ENCODE measurements around the gene HMCN1. TPM values are rescaled to one million over a fixed set of nuclear protein-coding genes. Genes with fewer than 3 reads are reported as not detected.
A peak's percentile ranks its signal among the peaks of the same experiment; 100 is the strongest.

Gene HMCN1
- total RNA-seq, 1 experiment from 2014 or later, result 0.31 TPM

GRCh38 chr1:186093437-186093836 lies 359.2 kb downstream of the HMCN1 start:
- H3K36me3 ChIP-seq (ENCODE audit: low read depth), result no peaks in the 10 kb centered on the region
- H3K4me1 ChIP-seq (replicated peaks; ENCODE audit: insufficient read depth), result peaks cover 14% of the 10 kb centered on the region; the same call in 1 of the 2 replicates
- intact Hi-C loops (cut with micrococcal nuclease; ENCODE audit: unreplicated experiment), result loop anchor here (5.0 kb wide), 1 partner anchor 121 kb away; no protein-coding TSS in a partner anchor
- H3K27me3 ChIP-seq (ENCODE audit: insufficient read depth, low read depth), result no peaks in the 10 kb centered on the region
- POLR2A ChIA-PET (ENCODE audit: unreplicated experiment), result no interaction called here
- TF ChIP-seq CTCF (conservative IDR thresholded peaks at IDR 0.05), result no peak
- no peak for TF ChIP-seq EZH2 (IDR thresholded peaks at IDR 0.05; ENCODE audit: low read depth)
- H3K4me3 ChIP-seq, result no peak overlapping the region
- no peaks in the 10 kb centered on the region for H3K9me3 ChIP-seq (ENCODE audit: insufficient read depth, low read depth)
- no peak overlapping the region for H3K4me2 ChIP-seq
- no peaks in the 10 kb centered on the region for H3K9me2 ChIP-seq (ENCODE audit: insufficient read depth)
- H3K79me2 ChIP-seq (ENCODE audit: low read depth), result no peaks in the 10 kb centered on the region
- no peak for DNase-seq
- 0 out of 2 replicates have a peak, but pooled peaks cover 6% of the 10 kb centered on the region for H3F3A ChIP-seq (ENCODE audit: insufficient read depth, low read depth)
- no TSS peak for BruUV-seq (replicated peaks)
- no peak overlapping the region; the same call in 1 of the 2 replicates for H2AFZ ChIP-seq
- no peaks in the 10 kb centered on the region for H4K20me1 ChIP-seq (ENCODE audit: insufficient read depth)
- H3K27ac ChIP-seq, result 0 out of 2 replicates have a peak overlapping the region, but pooled peaks have one; percentile 25
- CTCF ChIA-PET, result no interaction called here

GRCh38 chr1:186094172-186094571 lies 360.0 kb downstream of the HMCN1 start:
- H3K9me2 ChIP-seq (ENCODE audit: insufficient read depth), result no peaks in the 10 kb centered on the region
- ChIA-PET POLR2A (ENCODE audit: unreplicated experiment) (no interaction called here), CTCF (no interaction called here)
- no peaks in the 10 kb centered on the region for H3K9me3 ChIP-seq (ENCODE audit: insufficient read depth, low read depth)
- no peak overlapping the region for H3K4me3 ChIP-seq
- no peaks in the 10 kb centered on the region for H3K27me3 ChIP-seq (ENCODE audit: insufficient read depth, low read depth)
- no peaks in the 10 kb centered on the region for H3K36me3 ChIP-seq (ENCODE audit: low read depth)
- no peaks in the 10 kb centered on the region for H4K20me1 ChIP-seq (ENCODE audit: insufficient read depth)
- 0 out of 2 replicates have a peak overlapping the region, but pooled peaks have one; percentile 25 for H3K27ac ChIP-seq
- no peak overlapping the region for H3K4me2 ChIP-seq
- intact Hi-C loops (cut with micrococcal nuclease; ENCODE audit: unreplicated experiment), result loop anchor here (5.0 kb wide), 1 partner anchor 122 kb away; no protein-coding TSS in a partner anchor
- H3K79me2 ChIP-seq (ENCODE audit: low read depth), result no peaks in the 10 kb centered on the region
- H3K4me1 ChIP-seq (replicated peaks; ENCODE audit: insufficient read depth), result peaks cover 14% of the 10 kb centered on the region; the same call in 1 of the 2 replicates
- TF ChIP-seq EZH2 (IDR thresholded peaks at IDR 0.05; ENCODE audit: low read depth) (no peak), CTCF (conservative IDR thresholded peaks at IDR 0.05) (no peak)
- DNase-seq, result peak in 1 of 2 experiments; percentile 61
- 0 out of 2 replicates have a peak, but pooled peaks cover 6% of the 10 kb centered on the region for H3F3A ChIP-seq (ENCODE audit: insufficient read depth, low read depth)
- H2AFZ ChIP-seq, result no peak overlapping the region
- BruUV-seq (replicated peaks), result no TSS peak

GRCh38 chr1:186099336-186100104 lies 365.3 kb downstream of the HMCN1 start:
- no peak for DNase-seq
- Histone ChIP-seq H3F3A (ENCODE audit: insufficient read depth, low read depth) (0 out of 2 replicates have a peak, but pooled peaks cover under 1% of the 10 kb centered on the region), H2AFZ (no peak overlapping the region), H3K9me3 (ENCODE audit: insufficient read depth, low read depth) (no peaks in the 10 kb centered on the region), H3K4me1 (replicated peaks; ENCODE audit: insufficient read depth) (peaks cover 1% of the 10 kb centered on the region; the same call in 1 of the 2 replicates), H3K36me3 (ENCODE audit: low read depth) (no peaks in the 10 kb centered on the region), H3K4me3 (no peak overlapping the region), H3K9me2 (ENCODE audit: insufficient read depth) (no peaks in the 10 kb centered on the region), H4K20me1 (ENCODE audit: insufficient read depth) (no peaks in the 10 kb centered on the region), H3K27ac (no peak overlapping the region), H3K27me3 (ENCODE audit: insufficient read depth, low read depth) (no peaks in the 10 kb centered on the region), H3K79me2 (ENCODE audit: low read depth) (no peaks in the 10 kb centered on the region), H3K4me2 (no peak overlapping the region)
- intact Hi-C loops (cut with micrococcal nuclease; ENCODE audit: unreplicated experiment), result no loop called here
- ChIA-PET CTCF (no interaction called here), POLR2A (ENCODE audit: unreplicated experiment) (no interaction called here)
- TF ChIP-seq CTCF (conservative IDR thresholded peaks at IDR 0.05), result no peak
- no peak for TF ChIP-seq EZH2 (IDR thresholded peaks at IDR 0.05; ENCODE audit: low read depth)
- no TSS peak for BruUV-seq (replicated peaks)
